ENCODE measurements around the gene SIPA1. TPM values are rescaled to one million over a fixed set of nuclear protein-coding genes. Genes with fewer than 3 reads are reported as not detected.

Gene SIPA1
- total RNA-seq, 2 experiments from 2014 or later, result 95.4 to 156 TPM

- Histone ChIP-seq H3K4me1 (ENCODE audit: insufficient read depth, low read length, poor library complexity, severe bottlenecking) (no peaks in the 10 kb centered on the region), H3K9me3 (ENCODE audit: low read length) (no peaks in the 10 kb centered on the region), H3K36me3 (ENCODE audit: insufficient read depth, low read length) (peaks cover 19% of the 10 kb centered on the region; the same call in 1 of the 2 replicates), H3K4me2 (ENCODE audit: low read length) (no peak within 1 kb of the TSS), H3K4me3 (ENCODE audit: low read depth, low read length, poor library complexity, severe bottlenecking) (no peak within 1 kb of the TSS), H3K27ac (ENCODE audit: low read depth, low read length, poor library complexity, severe bottlenecking) (no peak within 1 kb of the TSS), H3K79me2 (ENCODE audit: insufficient read depth, low read depth, low read length) (no peaks in the 10 kb centered on the region), H3K9me2 (ENCODE audit: insufficient read depth, low read length) (no peaks in the 10 kb centered on the region), H2AFZ (ENCODE audit: low read length) (no peak within 1 kb of the TSS), H4K20me1 (ENCODE audit: insufficient read depth, low read length) (no peaks in the 10 kb centered on the region)
- DNase-seq (ENCODE audit: low spot score), result no peak
- CTCF ChIA-PET (ENCODE audit: unreplicated experiment), result no interaction called here
- intact Hi-C loops (cut with micrococcal nuclease; ENCODE audit: unreplicated experiment), result no loop called here
- no TSS peak for BruUV-seq (replicated peaks)
- POLR2A ChIA-PET, result no interaction called here
- TF ChIP-seq EZH2phosphoT487 (IDR thresholded peaks at IDR 0.05; ENCODE audit: borderline replicate concordance, low read depth, low read length), result no peak
- TF ChIP-seq, protein P1, sequence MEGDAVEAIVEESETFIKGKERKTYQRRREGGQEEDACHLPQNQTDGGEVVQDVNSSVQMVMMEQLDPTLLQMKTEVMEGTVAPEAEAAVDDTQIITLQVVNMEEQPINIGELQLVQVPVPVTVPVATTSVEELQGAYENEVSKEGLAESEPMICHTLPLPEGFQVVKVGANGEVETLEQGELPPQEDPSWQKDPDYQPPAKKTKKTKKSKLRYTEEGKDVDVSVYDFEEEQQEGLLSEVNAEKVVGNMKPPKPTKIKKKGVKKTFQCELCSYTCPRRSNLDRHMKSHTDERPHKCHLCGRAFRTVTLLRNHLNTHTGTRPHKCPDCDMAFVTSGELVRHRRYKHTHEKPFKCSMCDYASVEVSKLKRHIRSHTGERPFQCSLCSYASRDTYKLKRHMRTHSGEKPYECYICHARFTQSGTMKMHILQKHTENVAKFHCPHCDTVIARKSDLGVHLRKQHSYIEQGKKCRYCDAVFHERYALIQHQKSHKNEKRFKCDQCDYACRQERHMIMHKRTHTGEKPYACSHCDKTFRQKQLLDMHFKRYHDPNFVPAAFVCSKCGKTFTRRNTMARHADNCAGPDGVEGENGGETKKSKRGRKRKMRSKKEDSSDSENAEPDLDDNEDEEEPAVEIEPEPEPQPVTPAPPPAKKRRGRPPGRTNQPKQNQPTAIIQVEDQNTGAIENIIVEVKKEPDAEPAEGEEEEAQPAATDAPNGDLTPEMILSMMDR (conservative IDR thresholded peaks at IDR 0.05; ENCODE audit: low read length), result no peak
Observed at GRCh38 chr11:65595543-65596281, 42.2 kb upstream of the SIPA1 start, which contains the start of gene KCNK7. Gene KCNK7, minus strand, starts transcription at chr11:65595800. Its CDS starts 28 bp downstream, at chr11:65595772.

DNA sequence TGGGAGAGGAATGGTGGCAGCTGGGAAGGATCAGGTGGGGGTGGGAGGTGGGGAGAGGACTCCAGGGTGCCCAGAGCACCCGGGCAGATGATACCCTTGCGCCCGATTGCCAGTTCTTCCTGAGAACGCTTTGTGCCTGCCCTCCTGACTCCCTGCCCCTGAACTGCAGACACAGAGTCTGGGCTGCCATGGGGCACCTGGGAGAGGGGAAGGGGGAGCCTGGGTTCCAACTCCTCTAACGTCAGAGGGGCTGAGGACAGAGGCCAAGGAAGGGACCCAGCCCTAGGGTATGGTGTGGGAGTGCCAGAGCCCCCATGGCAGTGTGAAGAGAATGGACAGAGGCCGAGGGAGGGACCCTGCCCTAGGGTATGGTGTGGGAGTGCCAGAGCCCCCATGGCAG is 41.4 kb upstream of the SIPA1 start:
- H3K4me3 ChIP-seq (ENCODE audit: low read depth, low read length, poor library complexity, severe bottlenecking), result no peak overlapping the region
- no peaks in the 10 kb centered on the region for H3K4me1 ChIP-seq (ENCODE audit: insufficient read depth, low read length, poor library complexity, severe bottlenecking)
- POLR2A ChIA-PET, result no interaction called here
- H3K79me2 ChIP-seq (ENCODE audit: insufficient read depth, low read depth, low read length), result no peaks in the 10 kb centered on the region
- no peak for DNase-seq (ENCODE audit: low spot score)
- H2AFZ ChIP-seq (ENCODE audit: low read length), result no peak overlapping the region
- no peaks in the 10 kb centered on the region for H3K9me2 ChIP-seq (ENCODE audit: insufficient read depth, low read length)
- H3K4me2 ChIP-seq (ENCODE audit: low read length), result no peak overlapping the region
- CTCF ChIA-PET (ENCODE audit: unreplicated experiment), result no interaction called here
- peaks cover 19% of the 10 kb centered on the region; the same call in 1 of the 2 replicates for H3K36me3 ChIP-seq (ENCODE audit: insufficient read depth, low read length)
- TF ChIP-seq, protein P1 (conservative IDR thresholded peaks at IDR 0.05; ENCODE audit: low read length), result no peak
- no peak for TF ChIP-seq EZH2phosphoT487 (IDR thresholded peaks at IDR 0.05; ENCODE audit: borderline replicate concordance, low read depth, low read length)
- BruUV-seq (replicated peaks), result no TSS peak
- H4K20me1 ChIP-seq (ENCODE audit: insufficient read depth, low read length), result no peaks in the 10 kb centered on the region
- no peak overlapping the region for H3K27ac ChIP-seq (ENCODE audit: low read depth, low read length, poor library complexity, severe bottlenecking)
- H3K9me3 ChIP-seq (ENCODE audit: low read length), result no peaks in the 10 kb centered on the region
- intact Hi-C loops (cut with micrococcal nuclease; ENCODE audit: unreplicated experiment), result no loop called here

GRCh38 chr11:65598258-65598699 is 39.6 kb upstream of the SIPA1 start:
- Histone ChIP-seq H3K4me1 (ENCODE audit: insufficient read depth, low read length, poor library complexity, severe bottlenecking) (peaks cover 8% of the 10 kb centered on the region), H3K79me2 (ENCODE audit: insufficient read depth, low read depth, low read length) (no peaks in the 10 kb centered on the region), H3K4me3 (ENCODE audit: low read depth, low read length, poor library complexity, severe bottlenecking) (no peak overlapping the region), H4K20me1 (ENCODE audit: insufficient read depth, low read length) (no peaks in the 10 kb centered on the region), H3K9me3 (ENCODE audit: low read length) (no peaks in the 10 kb centered on the region), H3K4me2 (ENCODE audit: low read length) (no peak overlapping the region), H3K9me2 (ENCODE audit: insufficient read depth, low read length) (no peaks in the 10 kb centered on the region), H3K36me3 (ENCODE audit: insufficient read depth, low read length) (peaks cover 26% of the 10 kb centered on the region), H2AFZ (ENCODE audit: low read length) (no peak overlapping the region), H3K27ac (ENCODE audit: low read depth, low read length, poor library complexity, severe bottlenecking) (no peak overlapping the region)
- ChIA-PET POLR2A (no interaction called here), CTCF (ENCODE audit: unreplicated experiment) (no interaction called here)
- DNase-seq (ENCODE audit: low spot score), result no peak
- no TSS peak for BruUV-seq (replicated peaks)
- intact Hi-C loops (cut with micrococcal nuclease; ENCODE audit: unreplicated experiment), result no loop called here
- TF ChIP-seq, protein P1 (conservative IDR thresholded peaks at IDR 0.05; ENCODE audit: low read length), result no peak
- TF ChIP-seq EZH2phosphoT487 (IDR thresholded peaks at IDR 0.05; ENCODE audit: borderline replicate concordance, low read depth, low read length), result no peak
